GM23338 (cell line): Measurements from ENCODE around the gene RNF220.

Source experiments
- CREB1 ChIP-seq: fragments of 250-450 bp; sonication (Bioruptor Pico); IDR thresholded peaks from 2 replicates; pipeline ENCODE4 v1.5.0; 2020; ENCODE audit warnings: low read depth, mild to moderate bottlenecking, moderate library complexity
- EZH2 ChIP-seq: fragments of 200-600 bp; sonication (generic); IDR thresholded peaks from one replicate; pipeline ENCODE4 v1.8.0; 2017; ENCODE audit warnings: antibody characterized with exemption, mild to moderate bottlenecking, low read depth; ENCODE audit not compliant: unreplicated experiment
- EZH2phosphoT487 ChIP-seq: fragments of 200-600 bp; sonication (generic); IDR thresholded peaks from one replicate; pipeline ENCODE4 v1.8.1; 2018; ENCODE audit warnings: antibody characterized with exemption; ENCODE audit not compliant: unreplicated experiment
- JUNB ChIP-seq: IDR thresholded peaks from one replicate; pipeline ENCODE4 v1.6.1; 2016; ENCODE audit warnings: antibody characterized with exemption; ENCODE audit not compliant: unreplicated experiment
- POLR2AphosphoS5 ChIP-seq: IDR thresholded peaks from 2 replicates; pipeline ENCODE4 v1.6.1; 2016; ENCODE audit warnings: antibody characterized with exemption, low read depth
- ZNF331 ChIP-seq: fragments of 250-450 bp; sonication (Bioruptor Pico); IDR thresholded peaks from 2 replicates; pipeline ENCODE4 v1.5.0; 2020; ENCODE audit warnings: low read depth, mild to moderate bottlenecking, moderate library complexity
- TF ChIP-seq, protein P1 (sequence below), 2 experiments: fragments of 200-600 bp in 1 of 2; sonication (generic) in 1 of 2; conservative IDR thresholded peaks; 2 replicates each; pipeline versions ENCODE4 v1.5.1 to v1.6.1; 2016 to 2017; ENCODE audit warnings: antibody characterized with exemption in 2 of 2, low read depth in 2 of 2, mild to moderate bottlenecking in 2 of 2, moderate library complexity in 1 of 2
- TF ChIP-seq, protein P2 (sequence below): IDR thresholded peaks from one replicate; pipeline ENCODE4 v1.6.1; 2018; ENCODE audit warnings: antibody characterized with exemption; ENCODE audit not compliant: unreplicated experiment

GRCh38 chr1:44684525-44684924 is 279.5 kb downstream of the RNF220 start:
- TF ChIP-seq, protein P1, sequence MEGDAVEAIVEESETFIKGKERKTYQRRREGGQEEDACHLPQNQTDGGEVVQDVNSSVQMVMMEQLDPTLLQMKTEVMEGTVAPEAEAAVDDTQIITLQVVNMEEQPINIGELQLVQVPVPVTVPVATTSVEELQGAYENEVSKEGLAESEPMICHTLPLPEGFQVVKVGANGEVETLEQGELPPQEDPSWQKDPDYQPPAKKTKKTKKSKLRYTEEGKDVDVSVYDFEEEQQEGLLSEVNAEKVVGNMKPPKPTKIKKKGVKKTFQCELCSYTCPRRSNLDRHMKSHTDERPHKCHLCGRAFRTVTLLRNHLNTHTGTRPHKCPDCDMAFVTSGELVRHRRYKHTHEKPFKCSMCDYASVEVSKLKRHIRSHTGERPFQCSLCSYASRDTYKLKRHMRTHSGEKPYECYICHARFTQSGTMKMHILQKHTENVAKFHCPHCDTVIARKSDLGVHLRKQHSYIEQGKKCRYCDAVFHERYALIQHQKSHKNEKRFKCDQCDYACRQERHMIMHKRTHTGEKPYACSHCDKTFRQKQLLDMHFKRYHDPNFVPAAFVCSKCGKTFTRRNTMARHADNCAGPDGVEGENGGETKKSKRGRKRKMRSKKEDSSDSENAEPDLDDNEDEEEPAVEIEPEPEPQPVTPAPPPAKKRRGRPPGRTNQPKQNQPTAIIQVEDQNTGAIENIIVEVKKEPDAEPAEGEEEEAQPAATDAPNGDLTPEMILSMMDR (conservative IDR thresholded peaks at IDR 0.05; ENCODE audit: low read depth in 2 of 2) = no peak
- TF ChIP-seq EZH2 = no peak
- no peak for TF ChIP-seq POLR2AphosphoS5
- TF ChIP-seq, protein P2, sequence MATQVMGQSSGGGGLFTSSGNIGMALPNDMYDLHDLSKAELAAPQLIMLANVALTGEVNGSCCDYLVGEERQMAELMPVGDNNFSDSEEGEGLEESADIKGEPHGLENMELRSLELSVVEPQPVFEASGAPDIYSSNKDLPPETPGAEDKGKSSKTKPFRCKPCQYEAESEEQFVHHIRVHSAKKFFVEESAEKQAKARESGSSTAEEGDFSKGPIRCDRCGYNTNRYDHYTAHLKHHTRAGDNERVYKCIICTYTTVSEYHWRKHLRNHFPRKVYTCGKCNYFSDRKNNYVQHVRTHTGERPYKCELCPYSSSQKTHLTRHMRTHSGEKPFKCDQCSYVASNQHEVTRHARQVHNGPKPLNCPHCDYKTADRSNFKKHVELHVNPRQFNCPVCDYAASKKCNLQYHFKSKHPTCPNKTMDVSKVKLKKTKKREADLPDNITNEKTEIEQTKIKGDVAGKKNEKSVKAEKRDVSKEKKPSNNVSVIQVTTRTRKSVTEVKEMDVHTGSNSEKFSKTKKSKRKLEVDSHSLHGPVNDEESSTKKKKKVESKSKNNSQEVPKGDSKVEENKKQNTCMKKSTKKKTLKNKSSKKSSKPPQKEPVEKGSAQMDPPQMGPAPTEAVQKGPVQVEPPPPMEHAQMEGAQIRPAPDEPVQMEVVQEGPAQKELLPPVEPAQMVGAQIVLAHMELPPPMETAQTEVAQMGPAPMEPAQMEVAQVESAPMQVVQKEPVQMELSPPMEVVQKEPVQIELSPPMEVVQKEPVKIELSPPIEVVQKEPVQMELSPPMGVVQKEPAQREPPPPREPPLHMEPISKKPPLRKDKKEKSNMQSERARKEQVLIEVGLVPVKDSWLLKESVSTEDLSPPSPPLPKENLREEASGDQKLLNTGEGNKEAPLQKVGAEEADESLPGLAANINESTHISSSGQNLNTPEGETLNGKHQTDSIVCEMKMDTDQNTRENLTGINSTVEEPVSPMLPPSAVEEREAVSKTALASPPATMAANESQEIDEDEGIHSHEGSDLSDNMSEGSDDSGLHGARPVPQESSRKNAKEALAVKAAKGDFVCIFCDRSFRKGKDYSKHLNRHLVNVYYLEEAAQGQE = no peak
- no peak for TF ChIP-seq CREB1
- no peak for TF ChIP-seq EZH2phosphoT487
- no peak for TF ChIP-seq ZNF331 (CRISPR knock-in tag)
- no peak for TF ChIP-seq JUNB
